Bronchial epithelial cell (primary cell): ENCODE measurements around the gene LSMEM2. TPM values are rescaled to one million over a fixed set of nuclear protein-coding genes. Genes with fewer than 3 reads are reported as not detected.

Experiments used
- DNase-seq: peaks from one replicate; pipeline ENCODE4 v3.0.0-alpha.2; 2010; ENCODE audit warnings: low read depth
- FAIRE-seq: peaks from 2 replicates; lab custom pipeline; 2011; peaks lifted over from hg19 to GRCh38; lab: Jason Lieb, UNC
- H3K27me3 ChIP-seq: 2 replicates; pipeline ENCODE4 v1.5.1; 2011; ENCODE audit warnings: low read length; ENCODE audit not compliant: control insufficient read depth, insufficient read depth
- H3K36me3 ChIP-seq: 2 replicates; pipeline ENCODE4 v1.5.1; 2011; ENCODE audit warnings: low read length; ENCODE audit not compliant: control insufficient read depth, insufficient read depth
- H3K4me3 ChIP-seq: 2 replicates; pipeline ENCODE4 v1.5.1; 2011; ENCODE audit warnings: mild to moderate bottlenecking, low read depth, low read length, control low read depth
- CTCF ChIP-seq: IDR thresholded peaks from 2 replicates; pipeline ENCODE4 v1.5.1; 2011; ENCODE audit warnings: mild to moderate bottlenecking, moderate library complexity, low read length, control low read depth, inconsistent platforms; ENCODE audit not compliant: insufficient read depth, severe bottlenecking
- total RNA-seq: library from RNA; depleted of rRNA; stranded (reverse); fragments of >200 nt; gene quantifications from 2 replicates; pipeline ENCODE4 v1.2.1, GENCODE V29; 2014

LSMEM2 gene
- total RNA-seq, 1 donor from 2014 or later: not detected

DNA sequence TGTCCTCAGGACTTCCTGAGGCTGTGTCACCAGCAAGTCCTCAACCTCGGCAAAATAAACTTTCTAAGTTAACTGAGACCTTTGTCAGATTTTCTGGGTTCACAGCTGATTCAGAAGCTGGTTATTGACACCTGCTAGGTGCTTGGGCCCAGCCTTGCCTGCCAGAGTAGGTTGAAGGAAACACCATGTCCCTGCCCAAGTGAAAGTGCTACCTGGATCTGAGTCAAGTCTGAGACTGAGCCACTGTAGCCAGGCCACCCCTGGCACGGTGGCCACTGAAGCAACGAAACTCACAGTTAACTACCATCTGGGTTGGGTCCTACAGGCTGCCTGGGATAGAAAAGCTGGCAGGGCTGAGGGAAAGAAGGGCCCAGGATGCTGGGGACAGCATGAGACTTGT lies 35.5 kb downstream of the LSMEM2 start:
- FAIRE-seq: peak; percentile 94
- Histone ChIP-seq H3K36me3 (peaks cover 22% of the 10 kb centered on the region), H3K4me3 (no peak overlapping the region), H3K27me3 (no peaks in the 10 kb centered on the region)
- DNase-seq: no peak
- TF ChIP-seq CTCF: no peak

GRCh38 chr3:50314816-50315215 lies 35.9 kb downstream of the LSMEM2 start:
- DNase-seq (no peak), FAIRE-seq (no peak)
- Histone ChIP-seq H3K27me3 (no peaks in the 10 kb centered on the region), H3K36me3 (peaks cover 24% of the 10 kb centered on the region), H3K4me3 (no peak overlapping the region)
- TF ChIP-seq CTCF: no peak

- H3K4me3 ChIP-seq: peak overlapping the region; percentile 2
Observed at GRCh38 chr3:50316657-50317242, 37.9 kb downstream of the LSMEM2 start.

GRCh38 chr3:50317300-50317699 lies 38.4 kb downstream of the LSMEM2 start:
- H3K4me3 ChIP-seq: peak overlapping the region; percentile 2
- no peak for DNase-seq
- FAIRE-seq: no peak
- H3K36me3 ChIP-seq: peaks cover 26% of the 10 kb centered on the region
- TF ChIP-seq CTCF: no peak
- no peaks in the 10 kb centered on the region for H3K27me3 ChIP-seq

More at GRCh38 chr3:50316657-50317242, 37.9 kb downstream of the LSMEM2 start:
- no peak for TF ChIP-seq CTCF
- FAIRE-seq: peak; percentile 98
- peaks cover 26% of the 10 kb centered on the region for H3K36me3 ChIP-seq
- no peaks in the 10 kb centered on the region for H3K27me3 ChIP-seq
- DNase-seq: peak; percentile 98

DNA sequence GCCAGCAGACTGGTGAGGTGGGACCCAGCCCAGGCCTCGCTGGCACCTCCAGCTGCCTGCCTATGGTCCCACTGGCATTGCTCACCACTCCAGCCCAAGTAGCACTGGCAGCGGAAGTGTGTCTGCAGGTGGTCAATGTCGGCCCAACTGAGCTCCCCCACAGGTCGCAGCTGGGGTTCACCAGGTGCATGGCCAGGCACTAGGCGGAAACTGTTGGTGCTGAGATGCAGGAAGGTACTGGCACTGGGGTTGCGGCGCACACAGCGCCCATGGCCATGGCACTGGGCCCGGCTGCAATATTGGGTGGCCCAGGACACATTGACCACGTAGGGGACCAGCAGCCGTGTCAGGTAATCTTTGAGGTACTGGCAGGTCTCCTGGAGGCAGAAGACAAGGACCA lies 39.3 kb downstream of the LSMEM2 start:
- DNase-seq (no peak), FAIRE-seq (no peak)
- H3K4me3 ChIP-seq: no peak overlapping the region
- H3K36me3 ChIP-seq: peaks cover 26% of the 10 kb centered on the region
- no peak for TF ChIP-seq CTCF
- no peaks in the 10 kb centered on the region for H3K27me3 ChIP-seq

- DNase-seq (no peak), FAIRE-seq (peak; percentile 79)
- H3K36me3 ChIP-seq: peaks cover 26% of the 10 kb centered on the region
- no peak for TF ChIP-seq CTCF
- no peaks in the 10 kb centered on the region for H3K27me3 ChIP-seq
- no peak overlapping the region for H3K4me3 ChIP-seq
Observed at GRCh38 chr3:50318615-50319014, 39.7 kb downstream of the LSMEM2 start.
